ENCODE results near the gene ADAM22. TPM values are rescaled to one million over a fixed set of nuclear protein-coding genes. Genes with fewer than 3 reads are reported as not detected.

The ADAM22 gene
- total and polyA plus RNA-seq, 12 donors = 2.3 to 35.0 (median 17.0) TPM

- H3K4me1 ChIP-seq (replicated peaks in 1 of 2) = no peaks in the 10 kb centered on the region
- intact Hi-C loops (cut with DNase I) = no loop called here
- WGBS, 4 donors = 77 to 94% (median 85%) methylated on average over 1 of the region's 1 CpG
- no peak for TF ChIP-seq POLR2A (IDR thresholded peaks at IDR 0.05)
- no peak for TF ChIP-seq CTCF (IDR thresholded peaks at IDR 0.05)
- H3K9me3 ChIP-seq (replicated peaks in 1 of 3) = no peaks in the 10 kb centered on the region
- H3K36me3 ChIP-seq (replicated peaks in 1 of 2) = no peaks in the 10 kb centered on the region
- no peak overlapping the region for H3K27ac ChIP-seq
- H3K27me3 ChIP-seq = no peaks in the 10 kb centered on the region
- no peak for DNase-seq
- no peak overlapping the region for H3K4me3 ChIP-seq
These were observed 81.3 kb downstream of the ADAM22 start for GRCh38 chr7:88015309-88015708.

GRCh38 chr7:88018501-88018900 lies 84.5 kb downstream of the ADAM22 start:
- Histone ChIP-seq H3K27ac (no peak overlapping the region), H3K27me3 (no peaks in the 10 kb centered on the region), H3K36me3 (replicated peaks in 1 of 2) (no peaks in the 10 kb centered on the region), H3K4me1 (replicated peaks in 1 of 2) (no peaks in the 10 kb centered on the region), H3K4me3 (no peak overlapping the region), H3K9me3 (replicated peaks in 1 of 3) (no peaks in the 10 kb centered on the region)
- WGBS, 4 donors = 90 to 98% (median 94%) methylated on average over 1 of the region's 1 CpG
- DNase-seq = no peak
- TF ChIP-seq CTCF (IDR thresholded peaks at IDR 0.05) = no peak
- intact Hi-C loops (cut with DNase I) = no loop called here

- no peak for TF ChIP-seq POLR2A (IDR thresholded peaks at IDR 0.05)
- TF ChIP-seq CTCF (IDR thresholded peaks at IDR 0.05) = no peak
- Histone ChIP-seq H3K36me3 (replicated peaks in 1 of 2) (no peaks in the 10 kb centered on the region), H3K4me3 (no peak overlapping the region), H3K4me1 (replicated peaks in 1 of 2) (no peaks in the 10 kb centered on the region), H3K27me3 (no peaks in the 10 kb centered on the region), H3K9me3 (replicated peaks in 1 of 3) (peaks cover 0 to 6% (median 0%) of the 10 kb centered on the region in 3 donors), H3K27ac (peak overlapping the region in 1 of 5 donors; percentile 15)
- intact Hi-C loops (cut with DNase I) = no loop called here
- WGBS, 4 donors = 62 to 78% (median 75%) methylated on average over 2 of the region's 2 CpGs
- no peak for DNase-seq
These were observed 87.1 kb downstream of the ADAM22 start for GRCh38 chr7:88020953-88021665.

- no peak overlapping the region for H3K4me3 ChIP-seq
- no peak overlapping the region for H3K27ac ChIP-seq
- DNase-seq = no peak
- peaks cover 0 to 7% (median 6%) of the 10 kb centered on the region in 3 donors for H3K9me3 ChIP-seq (replicated peaks in 1 of 3)
- 61 to 92% (median 87%) methylated on average over 2 of the region's 2 CpGs for WGBS, 4 donors
- TF ChIP-seq CTCF (IDR thresholded peaks at IDR 0.05) = no peak
- intact Hi-C loops (cut with DNase I) = no loop called here
- H3K4me1 ChIP-seq (replicated peaks in 1 of 2) = no peaks in the 10 kb centered on the region
- no peaks in the 10 kb centered on the region for H3K36me3 ChIP-seq (replicated peaks in 1 of 2)
- H3K27me3 ChIP-seq = no peaks in the 10 kb centered on the region
These were observed 93.7 kb downstream of the ADAM22 start for GRCh38 chr7:88027724-88028123.
